NOMO-1 treated with DMSO at 0.1 percent for 48 hours (cell line): ENCODE data around the gene CNTN3.

Experiments
- DNase-seq: peaks from one replicate; lab custom pipeline; 2025; ENCODE audit not compliant: unreplicated experiment; lab: John Stamatoyannopoulos, UW

CNTN3 gene

GRCh38 chr3:74611206-74611605, 3.3 kb downstream of the CNTN3 start:
- DNase-seq = no peak

DNA sequence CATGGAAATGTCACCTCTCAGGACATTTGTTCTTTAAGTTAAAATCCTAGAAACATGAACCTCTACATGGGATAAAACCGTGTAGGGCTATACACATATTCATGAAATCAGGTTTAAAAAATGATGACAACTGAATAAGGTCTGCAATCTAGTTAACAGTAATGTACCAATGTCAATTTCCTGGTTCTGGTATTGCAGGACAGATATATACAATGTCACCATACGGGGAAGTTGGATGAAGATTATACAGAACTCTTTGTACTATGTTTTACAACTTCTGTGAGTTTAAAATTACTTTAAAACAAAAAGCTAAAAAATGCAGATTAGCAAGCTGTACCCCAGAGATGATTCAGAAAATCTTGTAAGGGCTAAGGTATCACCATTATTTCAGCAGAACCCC, 6.7 kb downstream of the CNTN3 start:
- DNase-seq = no peak

DNA sequence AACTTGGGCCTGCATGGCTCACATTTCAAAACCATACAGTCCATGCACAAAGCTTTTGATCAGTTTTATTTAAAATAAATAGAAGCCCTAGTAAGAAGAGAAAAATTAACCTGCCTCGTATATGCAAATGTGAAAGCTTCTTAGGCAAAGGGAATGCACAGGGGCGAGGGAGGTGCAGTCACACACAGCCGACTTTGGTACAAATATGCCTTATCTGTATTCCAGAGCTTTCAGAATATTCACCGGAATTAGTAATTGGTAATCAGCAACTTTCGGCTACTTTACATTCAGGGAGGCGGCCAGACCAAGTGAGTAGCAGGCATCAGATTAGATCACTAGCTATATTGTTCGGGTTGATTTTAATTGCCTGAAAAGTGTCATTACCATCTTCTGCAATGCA, 7.5 kb downstream of the CNTN3 start:
- DNase-seq = no peak

DNA sequence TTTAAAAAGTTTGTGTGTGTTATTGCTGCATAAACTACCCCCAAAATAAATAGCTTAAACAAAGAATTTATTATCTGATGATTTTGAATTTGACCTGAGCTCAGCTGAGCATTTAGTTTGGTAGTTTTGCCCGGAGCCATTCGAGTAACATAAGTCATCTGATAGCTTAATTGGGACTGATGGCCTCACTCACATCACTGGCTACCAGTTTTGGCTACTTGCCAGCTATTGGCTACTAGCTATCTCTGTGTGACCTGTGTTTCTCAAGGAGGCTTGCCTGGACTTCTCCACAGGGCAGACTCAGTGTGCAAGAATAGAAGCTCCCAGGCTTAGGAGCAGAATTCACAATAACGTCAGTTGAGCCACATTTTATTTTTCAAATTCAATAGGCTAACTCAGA, 9.0 kb downstream of the CNTN3 start:
- no peak for DNase-seq

DNA sequence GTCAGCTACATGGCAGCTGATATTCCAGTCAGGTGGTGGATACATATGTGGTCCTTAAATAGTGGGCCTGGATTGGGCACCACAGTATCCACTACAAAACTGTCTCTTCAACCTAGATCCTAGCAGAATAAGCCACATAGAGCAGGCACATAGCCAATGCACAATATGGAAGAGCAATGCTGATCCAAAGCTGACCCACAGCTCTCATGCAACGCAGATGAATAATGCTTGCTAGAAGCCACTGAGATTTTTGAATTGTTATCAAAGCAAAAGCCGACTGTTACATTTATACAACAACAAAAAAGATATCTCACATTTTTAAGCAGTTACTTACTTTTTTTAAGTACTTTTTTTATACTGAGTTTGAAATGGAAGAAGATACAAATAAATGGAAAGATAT, 11.2 kb downstream of the CNTN3 start:
- DNase-seq = no peak

DNA sequence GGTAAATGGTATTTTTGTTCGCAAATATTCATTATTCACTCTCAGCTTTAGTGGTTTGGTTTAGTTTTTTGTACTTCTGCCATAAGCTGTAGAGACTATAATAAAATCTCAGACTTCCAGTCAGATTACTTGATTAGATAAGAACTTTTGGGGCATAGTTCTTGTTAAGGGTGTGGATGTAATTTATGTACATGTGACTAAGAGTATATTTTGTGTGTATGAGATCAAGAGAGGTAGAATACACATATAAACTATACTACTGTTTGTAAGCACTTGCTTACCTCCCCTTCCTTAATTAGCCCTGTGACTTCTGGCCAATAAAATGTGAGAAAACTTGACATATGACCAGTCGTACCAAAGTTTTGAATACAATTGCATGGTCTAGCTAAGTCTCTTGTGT, 12.0 kb downstream of the CNTN3 start:
- no peak for DNase-seq

GRCh38 chr3:74601793-74602192, 12.7 kb downstream of the CNTN3 start:
- DNase-seq = no peak

DNA sequence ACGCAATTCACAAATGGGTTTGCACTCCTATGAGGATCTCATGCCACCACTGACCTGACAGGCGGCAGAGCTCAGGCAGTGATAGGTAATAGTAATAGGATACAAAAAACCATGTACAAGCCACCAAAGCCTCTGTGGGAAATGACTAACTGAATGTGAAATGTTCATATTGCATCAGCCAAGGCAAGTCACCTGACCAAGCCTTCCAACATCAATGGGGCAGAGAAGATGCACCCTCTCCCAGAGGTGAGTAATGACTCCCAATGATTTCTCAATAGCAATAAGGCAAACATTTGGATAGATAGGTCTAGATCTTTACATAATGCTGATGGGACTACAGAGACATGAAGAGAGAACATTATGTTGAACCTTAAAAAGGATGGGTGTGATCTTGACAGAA, 14.9 kb downstream of the CNTN3 start:
- DNase-seq = no peak

DNA sequence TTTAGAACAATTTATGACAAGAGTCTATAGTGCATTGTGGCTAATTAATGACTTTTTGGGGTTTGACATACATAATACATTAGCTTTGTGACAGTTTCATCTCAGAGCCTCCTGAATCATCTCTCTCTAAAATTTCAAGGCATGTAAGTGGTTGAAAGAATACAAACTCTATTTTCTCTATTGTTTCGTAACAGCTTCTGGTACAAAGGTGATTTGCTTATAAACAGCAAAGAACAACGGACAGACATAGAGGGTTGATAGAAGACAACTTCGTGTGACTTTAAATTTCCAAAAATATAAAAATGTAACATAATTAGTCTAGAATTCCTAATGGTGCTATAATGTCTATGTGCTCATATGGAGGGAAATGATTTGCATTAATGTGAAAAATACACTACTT, 21.3 kb downstream of the CNTN3 start:
- no peak for DNase-seq

GRCh38 chr3:74592359-74592758, 22.1 kb downstream of the CNTN3 start:
- DNase-seq = peak; percentile 3

DNA sequence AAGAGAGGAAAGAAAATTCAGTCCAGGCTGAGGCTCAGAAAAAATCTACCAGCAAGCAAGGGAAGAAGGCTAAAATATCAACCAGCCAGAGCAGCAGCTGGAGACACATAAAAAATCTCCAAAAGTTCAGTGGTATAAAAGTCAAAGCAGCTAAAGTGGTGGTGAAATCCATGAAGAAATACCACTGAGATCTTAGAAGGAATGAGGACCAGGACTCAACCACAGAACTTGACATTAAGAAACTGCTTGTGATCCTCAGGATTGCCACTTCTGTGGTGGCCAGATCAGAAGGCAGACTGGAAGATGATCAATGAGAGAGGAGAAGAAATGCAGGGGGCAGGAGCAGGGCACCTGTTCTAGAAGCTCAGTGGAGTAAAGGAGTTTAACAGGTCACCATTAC, 22.5 kb downstream of the CNTN3 start:
- DNase-seq = no peak

- DNase-seq = no peak
Measured at GRCh38 chr3:74591342-74591741, 23.1 kb downstream of the CNTN3 start.

- DNase-seq = no peak
Measured at GRCh38 chr3:74590620-74591262, 23.7 kb downstream of the CNTN3 start.

DNA sequence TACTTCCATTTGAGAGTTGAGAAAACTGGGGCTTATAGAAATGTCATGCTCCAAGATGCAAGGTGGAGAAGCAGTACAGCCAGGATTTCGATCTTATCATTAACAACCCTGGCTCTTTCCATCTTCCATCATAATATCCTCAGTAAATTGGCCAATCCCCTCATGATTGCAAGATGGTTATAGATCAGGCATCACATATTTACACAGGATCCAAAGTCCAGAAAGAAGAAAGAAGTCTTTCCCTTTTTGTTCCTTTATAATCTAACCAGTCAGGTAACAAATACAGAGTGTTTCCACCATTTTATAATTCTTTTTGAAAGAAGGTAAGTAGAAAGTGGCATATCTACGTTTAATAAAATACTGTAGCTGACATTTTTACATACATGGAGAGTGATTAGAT, 29.7 kb downstream of the CNTN3 start:
- no peak for DNase-seq

DNA sequence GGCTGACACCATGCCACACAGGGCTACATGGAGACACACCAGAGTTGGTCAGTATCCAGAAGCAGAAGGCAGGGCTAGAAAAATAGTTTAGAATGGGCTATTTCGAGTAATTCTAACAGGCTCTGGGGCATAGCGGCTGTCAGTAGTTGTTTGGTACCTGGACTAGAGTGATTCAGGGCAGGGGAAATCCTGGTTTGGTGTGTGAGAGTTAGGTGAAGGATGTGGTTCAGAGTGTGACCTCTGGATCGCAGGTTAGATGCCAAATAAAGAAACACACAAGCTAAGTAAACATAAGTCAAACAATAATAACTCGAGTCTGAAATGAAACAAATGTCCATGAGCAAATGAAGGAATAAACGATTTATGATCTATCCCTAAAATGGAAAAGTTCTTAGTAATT, 31.5 kb downstream of the CNTN3 start:
- no peak for DNase-seq

- no peak for DNase-seq
Measured at GRCh38 chr3:74575857-74576256, 38.6 kb downstream of the CNTN3 start.

DNA sequence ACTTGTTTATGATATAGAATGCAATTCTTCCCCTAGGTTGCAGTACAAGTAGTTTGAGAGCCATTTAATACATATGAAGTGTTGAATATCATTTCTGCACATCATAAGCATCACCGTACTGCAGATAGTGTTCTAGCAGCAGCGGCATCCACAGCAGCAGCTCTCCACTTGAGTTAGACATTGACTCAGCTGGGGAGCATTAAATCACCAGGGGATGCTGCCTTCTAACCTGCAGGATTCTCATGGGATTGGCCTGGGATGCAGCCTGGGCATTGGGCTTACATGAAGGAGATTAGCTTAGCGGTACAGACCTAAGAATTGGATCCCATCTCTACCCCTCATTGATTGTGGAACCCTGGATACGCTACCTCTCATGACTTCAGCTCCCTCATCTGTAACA, 43.3 kb downstream of the CNTN3 start:
- no peak for DNase-seq
